ENCODE measurements around the gene EIF1. TPM values are rescaled to one million over a fixed set of nuclear protein-coding genes. Genes with fewer than 3 reads are reported as not detected.

EIF1 gene
- total RNA-seq (842 TPM), polyA plus RNA-seq (ENCODE audit: insufficient read depth, low read depth, low replicate concordance) (1,166 TPM)
- long read RNA-seq, donor 1, transcript EIF1-201 (3 exons, 1,120 nt) = minor isoform, 8 of 331 reads
- long read RNA-seq, donor 1, transcript EIF1-203 (4 exons, 2,330 nt) = major isoform, 288 of 331 reads
- long read RNA-seq, donor 1, transcript EIF1-202 (2 exons, 2,170 nt) = minor isoform, 7 of 331 reads
- long read RNA-seq, donor 1, partial matches to known transcripts = 22 of 331 reads
- long read RNA-seq, donor 1, other reads (novel, unspliced or antisense) = 5 of 331 reads
- long read RNA-seq, donor 2, transcript EIF1-202 (2 exons, 2,170 nt) = minor isoform, 7 of 404 reads
- long read RNA-seq, donor 2, transcript EIF1-203 (4 exons, 2,330 nt) = major isoform, 372 of 404 reads
- long read RNA-seq, donor 2, partial matches to known transcripts = 20 of 404 reads
- long read RNA-seq, donor 2, other reads (novel, unspliced or antisense) = 0 of 404 reads
- long read RNA-seq, donor 3, transcript EIF1-203 (4 exons, 2,330 nt) = major isoform, 565 of 637 reads
- long read RNA-seq, donor 3, transcript EIF1-201 (3 exons, 1,120 nt) = minor isoform, 7 of 637 reads
- long read RNA-seq, donor 3, transcript EIF1-202 (2 exons, 2,170 nt) = minor isoform, 11 of 637 reads
- long read RNA-seq, donor 3, partial matches to known transcripts = 41 of 637 reads
- long read RNA-seq, donor 3, other reads (novel, unspliced or antisense) = 11 of 637 reads
- long read RNA-seq, donor 4, transcript EIF1-203 (4 exons, 2,330 nt) = major isoform, 272 of 302 reads
- long read RNA-seq, donor 4, transcript EIF1-202 (2 exons, 2,170 nt) = minor isoform, 9 of 302 reads
- long read RNA-seq, donor 4, transcript EIF1-201 (3 exons, 1,120 nt) = minor isoform, 8 of 302 reads
- long read RNA-seq, donor 4, partial matches to known transcripts = 13 of 302 reads
- long read RNA-seq, donor 4, other reads (novel, unspliced or antisense) = 0 of 302 reads
- long read RNA-seq, donor 5, transcript EIF1-203 (4 exons, 2,330 nt) = major isoform, 30 of 32 reads
- long read RNA-seq, donor 5, partial matches to known transcripts = 0 of 32 reads
- long read RNA-seq, donor 5, other reads (novel, unspliced or antisense) = 0 of 32 reads
- long read RNA-seq, donor 6, transcript EIF1-202 (2 exons, 2,170 nt) = minor isoform, 9 of 209 reads
- long read RNA-seq, donor 6, transcript EIF1-203 (4 exons, 2,330 nt) = major isoform, 177 of 209 reads
- long read RNA-seq, donor 6, partial matches to known transcripts = 22 of 209 reads
- long read RNA-seq, donor 6, other reads (novel, unspliced or antisense) = 0 of 209 reads
- long read RNA-seq, donor 7, transcript EIF1-202 (2 exons, 2,170 nt) = minor isoform, 6 of 486 reads
- long read RNA-seq, donor 7, transcript EIF1-203 (4 exons, 2,330 nt) = major isoform, 449 of 486 reads
- long read RNA-seq, donor 7, partial matches to known transcripts = 8 of 486 reads
- long read RNA-seq, donor 7, other reads (novel, unspliced or antisense) = 20 of 486 reads
- long read RNA-seq, donor 8, transcript EIF1-202 (2 exons, 2,170 nt) = minor isoform, 12 of 454 reads
- long read RNA-seq, donor 8, transcript EIF1-203 (4 exons, 2,330 nt) = major isoform, 400 of 454 reads
- long read RNA-seq, donor 8, partial matches to known transcripts = 27 of 454 reads
- long read RNA-seq, donor 8, other reads (novel, unspliced or antisense) = 9 of 454 reads
- long read RNA-seq, donor 9, transcript EIF1-203 (4 exons, 2,330 nt) = major isoform, 224 of 250 reads
- long read RNA-seq, donor 9, partial matches to known transcripts = 23 of 250 reads
- long read RNA-seq, donor 9, other reads (novel, unspliced or antisense) = 0 of 250 reads
- long read RNA-seq, donor 10, transcript EIF1-202 (2 exons, 2,170 nt) = minor isoform, 12 of 458 reads
- long read RNA-seq, donor 10, transcript EIF1-203 (4 exons, 2,330 nt) = major isoform, 402 of 458 reads
- long read RNA-seq, donor 10, partial matches to known transcripts = 39 of 458 reads
- long read RNA-seq, donor 10, other reads (novel, unspliced or antisense) = 0 of 458 reads

- no peak for TF ChIP-seq CTCF (IDR thresholded peaks at IDR 0.05; ENCODE audit: borderline replicate concordance, extremely low read depth, insufficient read depth)
- intact Hi-C loops (cut with DNase I) = no loop called here
- Histone ChIP-seq H3K9me3 (ENCODE audit: control insufficient read depth in 2 of 3, insufficient read depth in 1 of 3, low read length in 3 of 3) (no peaks in the 10 kb centered on the region), H3K4me3 (ENCODE audit: low read length in 3 of 3) (peak within 1 kb of the TSS; percentile 83 to 97 (median 90)), H3K27ac (ENCODE audit: low read depth in 2 of 2, low read length in 2 of 2) (peak within 1 kb of the TSS; percentile 100), H3K27me3 (ENCODE audit: control insufficient read depth, insufficient read depth, low read length) (no peaks in the 10 kb centered on the region), H3K9ac (ENCODE audit: low read length in 3 of 3) (peak within 1 kb of the TSS; percentile 92 to 100 (median 94)), H3K4me1 (ENCODE audit: control insufficient read depth in 2 of 3, insufficient read depth in 2 of 3, low read depth in 1 of 3, low read length in 3 of 3) (peaks cover 4 to 15% (median 14%) of the 10 kb centered on the region in 3 donors), H3K36me3 (ENCODE audit: control insufficient read depth in 2 of 3, insufficient read depth in 3 of 3, low read length in 3 of 3) (peaks cover 25 to 43% (median 37%) of the 10 kb centered on the region in 3 donors)
- DNase-seq (peak; percentile 100), FAIRE-seq (peak; percentile 85)
Measured at GRCh38 chr17:41688641-41689496, at the start of gene EIF1. EIF1 (plus strand) TSS chr17:41688885; CDS start chr17:41689039, 154 bp downstream.

- Histone ChIP-seq H3K4me1 (ENCODE audit: control insufficient read depth in 2 of 3, insufficient read depth in 2 of 3, low read depth in 1 of 3, low read length in 3 of 3) (no peaks in the 10 kb centered on the region), H3K36me3 (ENCODE audit: control insufficient read depth in 2 of 3, insufficient read depth in 3 of 3, low read length in 3 of 3) (no peaks in the 10 kb centered on the region), H3K4me3 (ENCODE audit: low read length in 3 of 3) (no peak overlapping the region), H3K27me3 (ENCODE audit: control insufficient read depth, insufficient read depth, low read length) (no peaks in the 10 kb centered on the region), H3K27ac (ENCODE audit: low read depth in 2 of 2, low read length in 2 of 2) (no peak overlapping the region), H3K9me3 (ENCODE audit: control insufficient read depth in 2 of 3, insufficient read depth in 1 of 3, low read length in 3 of 3) (no peaks in the 10 kb centered on the region), H3K9ac (ENCODE audit: low read length in 3 of 3) (no peak overlapping the region)
- FAIRE-seq (no peak), DNase-seq (no peak)
- no peak for TF ChIP-seq CTCF (IDR thresholded peaks at IDR 0.05; ENCODE audit: borderline replicate concordance, extremely low read depth, insufficient read depth)
- intact Hi-C loops (cut with DNase I) = no loop called here
Measured at GRCh38 chr17:41638941-41639340, 49.7 kb upstream of the EIF1 start.
